GM23338 (cell line): Measurements from ENCODE around the gene DLG2. TPM values are rescaled to one million over a fixed set of nuclear protein-coding genes. Genes with fewer than 3 reads are reported as not detected.

Experiments
- ATAC-seq: fragments of 200-7000 bp; cut with Tn5 transposase; 3 replicates; pipeline ENCODE4 v1.9.1; 2020
- DNase-seq: peaks from one replicate; pipeline ENCODE4 v3.0.0-alpha.2; 2015; ENCODE audit warnings: low spot score
- H2AFZ ChIP-seq: fragments of 200-600 bp; sonication (generic); 2 replicates; pipeline ENCODE4 v1.8.0; 2016; ENCODE audit warnings: antibody characterized with exemption, mild to moderate bottlenecking, moderate library complexity
- H3F3A ChIP-seq: fragments of 200-600 bp; sonication (generic); replicated peaks from 2 replicates; pipeline ENCODE4 v1.8.0; 2017; ENCODE audit warnings: antibody characterized with exemption, mixed run types, low read depth
- H3K27ac ChIP-seq: fragments of 200-600 bp; sonication (generic); 2 replicates; pipeline ENCODE4 v1.6.1; 2016; ENCODE audit warnings: low read depth
- H3K27me3 ChIP-seq: fragments of 200-600 bp; sonication (generic); 2 replicates; pipeline ENCODE4 v1.8.0; 2016; ENCODE audit warnings: mild to moderate bottlenecking, mixed run types, moderate library complexity; ENCODE audit not compliant: insufficient read depth
- H3K36me3 ChIP-seq: fragments of 200-600 bp; sonication (generic); 2 replicates; pipeline ENCODE4 v1.8.0; 2016; ENCODE audit warnings: mild to moderate bottlenecking; ENCODE audit not compliant: insufficient read depth
- H3K4me1 ChIP-seq: fragments of 200-600 bp; sonication (generic); 2 replicates; pipeline ENCODE4 v1.8.0; 2016; ENCODE audit warnings: mild to moderate bottlenecking, moderate library complexity; ENCODE audit not compliant: insufficient read depth
- H3K4me2 ChIP-seq: fragments of 200-600 bp; sonication (generic); 2 replicates; pipeline ENCODE4 v1.7.1; 2017; ENCODE audit warnings: mixed run types
- H3K4me3 ChIP-seq: fragments of 200-600 bp; sonication (generic); 2 replicates; pipeline ENCODE4 v1.6.1; 2016; ENCODE audit warnings: mixed run types
- H3K79me2 ChIP-seq: fragments of 200-600 bp; sonication (generic); replicated peaks from 2 replicates; pipeline ENCODE4 v1.8.0; 2017; ENCODE audit warnings: mild to moderate bottlenecking; ENCODE audit not compliant: insufficient read depth
- H3K9me2 ChIP-seq: fragments of 200-600 bp; sonication (generic); 2 replicates; pipeline ENCODE4 v1.8.0; 2017; ENCODE audit not compliant: insufficient read depth
- H4K20me1 ChIP-seq: fragments of 200-600 bp; sonication (generic); replicated peaks from 2 replicates; pipeline ENCODE4 v1.8.0; 2017; ENCODE audit warnings: mild to moderate bottlenecking; ENCODE audit not compliant: insufficient read depth
- H3K27ac Mint-ChIP-seq: 2 replicates; pipeline ENCODE4 v1.8.0; 2020; ENCODE audit warnings: inconsistent platforms, mild to moderate bottlenecking, moderate library complexity, mixed read lengths
- H3K27me3 Mint-ChIP-seq: 3 replicates; pipeline ENCODE4 v1.8.0; 2022; ENCODE audit warnings: low read depth, mild to moderate bottlenecking, moderate library complexity, mixed read lengths, inconsistent platforms; ENCODE audit not compliant: insufficient read depth, poor library complexity
- H3K36me3 Mint-ChIP-seq: 3 replicates; pipeline ENCODE4 v1.8.0; 2021; ENCODE audit warnings: low read depth, mild to moderate bottlenecking, inconsistent platforms, moderate library complexity, mixed read lengths
- H3K4me1 Mint-ChIP-seq: 3 replicates; pipeline ENCODE4 v1.8.0; 2020; ENCODE audit warnings: mild to moderate bottlenecking, inconsistent platforms, mixed read lengths
- H3K4me3 Mint-ChIP-seq: 3 replicates; pipeline ENCODE4 v1.8.0; 2021; ENCODE audit warnings: moderate library complexity, mild to moderate bottlenecking, inconsistent platforms, mixed read lengths
- H3K9me3 Mint-ChIP-seq: 3 replicates; pipeline ENCODE4 v1.8.0; 2020; ENCODE audit warnings: moderate library complexity, mild to moderate bottlenecking, inconsistent platforms, mixed read lengths
- CREB1 ChIP-seq: fragments of 250-450 bp; sonication (Bioruptor Pico); IDR thresholded peaks from 2 replicates; pipeline ENCODE4 v1.5.0; 2020; ENCODE audit warnings: low read depth, mild to moderate bottlenecking, moderate library complexity
- EZH2phosphoT487 ChIP-seq: fragments of 200-600 bp; sonication (generic); IDR thresholded peaks from one replicate; pipeline ENCODE4 v1.8.1; 2018; ENCODE audit warnings: antibody characterized with exemption; ENCODE audit not compliant: unreplicated experiment
- JUNB ChIP-seq: IDR thresholded peaks from one replicate; pipeline ENCODE4 v1.6.1; 2016; ENCODE audit warnings: antibody characterized with exemption; ENCODE audit not compliant: unreplicated experiment
- POLR2AphosphoS5 ChIP-seq: IDR thresholded peaks from 2 replicates; pipeline ENCODE4 v1.6.1; 2016; ENCODE audit warnings: antibody characterized with exemption, low read depth
- STAT1 ChIP-seq: IDR thresholded peaks from one replicate; pipeline ENCODE4 v1.6.1; 2016; ENCODE audit warnings: antibody characterized with exemption; ENCODE audit not compliant: unreplicated experiment
- polyA plus RNA-seq: library from polyadenylated mRNA; unstranded; fragments of >200 nt; fragmentation: Nextera tagmentation; extraction: Ambion mirVana; gene quantifications from 2 replicates; pipeline ENCODE4 v1.2.1, GENCODE V29; 2016
- total RNA-seq: library from RNA; depleted of rRNA; stranded (reverse); fragments of >200 nt; shearing (Covaris generic); gene quantifications from 2 replicates; pipeline ENCODE4 v1.2.3, GENCODE V29; 2014
- TF ChIP-seq, protein P1 (sequence below): IDR thresholded peaks from 2 replicates; pipeline ENCODE4 v1.6.1; 2016; ENCODE audit warnings: antibody characterized with exemption
- TF ChIP-seq, protein P2 (sequence below): IDR thresholded peaks from one replicate; pipeline ENCODE4 v1.6.1; 2018; ENCODE audit warnings: antibody characterized with exemption; ENCODE audit not compliant: unreplicated experiment

The DLG2 gene
- total and polyA plus RNA-seq, 2 experiments from 2014 or later = 19.8 to 21.5 TPM

DNA sequence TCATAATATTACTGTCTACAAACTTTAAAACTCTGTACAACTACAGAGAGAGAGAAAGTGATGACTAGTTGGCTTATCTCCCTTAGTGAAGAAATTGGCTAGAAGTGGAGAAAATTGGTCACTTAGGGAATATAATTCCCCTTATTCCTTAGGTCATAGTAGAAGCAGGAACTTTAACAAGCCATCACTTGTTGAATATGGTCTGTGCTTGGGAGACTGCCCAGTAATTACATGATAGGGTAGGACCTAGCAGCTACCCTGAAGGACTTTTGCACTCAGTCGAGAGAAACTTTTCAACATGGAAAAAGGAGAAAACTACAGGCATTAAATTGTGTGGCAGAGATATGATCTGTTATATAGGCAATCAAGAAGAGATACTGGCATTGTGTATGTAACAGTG is 1764.5 kb downstream of the DLG2 start:
- H3F3A ChIP-seq = no peaks in the 10 kb centered on the region
- Mint-ChIP-seq H3K4me1 (no peaks in the 10 kb centered on the region), H3K4me3 (no peak overlapping the region), H3K27me3 (no peaks in the 10 kb centered on the region), H3K9me3 (peaks cover 16% of the 10 kb centered on the region), H3K27ac (no peak overlapping the region), H3K36me3 (peaks cover 13% of the 10 kb centered on the region; the same call in 2 of the 3 replicates)
- no peak overlapping the region for H2AFZ ChIP-seq
- H4K20me1 ChIP-seq = no peaks in the 10 kb centered on the region
- H3K9me2 ChIP-seq = 0 out of 2 replicates have a peak, but pooled peaks cover 8% of the 10 kb centered on the region
- H3K4me2 ChIP-seq = no peak overlapping the region
- H3K27ac ChIP-seq = no peak overlapping the region
- no peaks in the 10 kb centered on the region for H3K36me3 ChIP-seq
- DNase-seq (no peak), ATAC-seq (no peak)
- no peaks in the 10 kb centered on the region for H3K4me1 ChIP-seq
- no peaks in the 10 kb centered on the region for H3K79me2 ChIP-seq
- no peaks in the 10 kb centered on the region for H3K27me3 ChIP-seq
- H3K4me3 ChIP-seq = no peak overlapping the region
- TF ChIP-seq, protein P1, sequence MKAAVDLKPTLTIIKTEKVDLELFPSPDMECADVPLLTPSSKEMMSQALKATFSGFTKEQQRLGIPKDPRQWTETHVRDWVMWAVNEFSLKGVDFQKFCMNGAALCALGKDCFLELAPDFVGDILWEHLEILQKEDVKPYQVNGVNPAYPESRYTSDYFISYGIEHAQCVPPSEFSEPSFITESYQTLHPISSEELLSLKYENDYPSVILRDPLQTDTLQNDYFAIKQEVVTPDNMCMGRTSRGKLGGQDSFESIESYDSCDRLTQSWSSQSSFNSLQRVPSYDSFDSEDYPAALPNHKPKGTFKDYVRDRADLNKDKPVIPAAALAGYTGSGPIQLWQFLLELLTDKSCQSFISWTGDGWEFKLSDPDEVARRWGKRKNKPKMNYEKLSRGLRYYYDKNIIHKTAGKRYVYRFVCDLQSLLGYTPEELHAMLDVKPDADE = no peak

DNA sequence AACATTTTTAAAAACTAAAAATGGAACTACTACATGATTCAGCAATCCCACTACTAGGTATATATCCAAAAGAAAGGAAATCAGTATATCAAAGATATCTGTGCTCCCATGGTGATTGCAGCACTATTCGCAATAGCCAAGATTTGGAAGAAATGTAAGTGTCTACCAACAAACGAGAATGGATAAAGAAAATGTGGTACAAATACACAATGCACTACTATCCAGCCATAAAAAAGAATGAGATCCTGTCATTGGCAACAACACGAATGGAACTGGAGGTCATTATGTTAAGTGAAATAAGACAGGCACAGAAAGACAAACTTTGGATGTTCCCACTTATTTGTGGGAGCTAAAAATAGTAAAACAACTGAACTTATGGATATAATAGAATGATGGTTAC is 1765.1 kb downstream of the DLG2 start:
- TF ChIP-seq, protein P2, sequence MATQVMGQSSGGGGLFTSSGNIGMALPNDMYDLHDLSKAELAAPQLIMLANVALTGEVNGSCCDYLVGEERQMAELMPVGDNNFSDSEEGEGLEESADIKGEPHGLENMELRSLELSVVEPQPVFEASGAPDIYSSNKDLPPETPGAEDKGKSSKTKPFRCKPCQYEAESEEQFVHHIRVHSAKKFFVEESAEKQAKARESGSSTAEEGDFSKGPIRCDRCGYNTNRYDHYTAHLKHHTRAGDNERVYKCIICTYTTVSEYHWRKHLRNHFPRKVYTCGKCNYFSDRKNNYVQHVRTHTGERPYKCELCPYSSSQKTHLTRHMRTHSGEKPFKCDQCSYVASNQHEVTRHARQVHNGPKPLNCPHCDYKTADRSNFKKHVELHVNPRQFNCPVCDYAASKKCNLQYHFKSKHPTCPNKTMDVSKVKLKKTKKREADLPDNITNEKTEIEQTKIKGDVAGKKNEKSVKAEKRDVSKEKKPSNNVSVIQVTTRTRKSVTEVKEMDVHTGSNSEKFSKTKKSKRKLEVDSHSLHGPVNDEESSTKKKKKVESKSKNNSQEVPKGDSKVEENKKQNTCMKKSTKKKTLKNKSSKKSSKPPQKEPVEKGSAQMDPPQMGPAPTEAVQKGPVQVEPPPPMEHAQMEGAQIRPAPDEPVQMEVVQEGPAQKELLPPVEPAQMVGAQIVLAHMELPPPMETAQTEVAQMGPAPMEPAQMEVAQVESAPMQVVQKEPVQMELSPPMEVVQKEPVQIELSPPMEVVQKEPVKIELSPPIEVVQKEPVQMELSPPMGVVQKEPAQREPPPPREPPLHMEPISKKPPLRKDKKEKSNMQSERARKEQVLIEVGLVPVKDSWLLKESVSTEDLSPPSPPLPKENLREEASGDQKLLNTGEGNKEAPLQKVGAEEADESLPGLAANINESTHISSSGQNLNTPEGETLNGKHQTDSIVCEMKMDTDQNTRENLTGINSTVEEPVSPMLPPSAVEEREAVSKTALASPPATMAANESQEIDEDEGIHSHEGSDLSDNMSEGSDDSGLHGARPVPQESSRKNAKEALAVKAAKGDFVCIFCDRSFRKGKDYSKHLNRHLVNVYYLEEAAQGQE = no peak
- Mint-ChIP-seq H3K9me3 (peaks cover 20% of the 10 kb centered on the region), H3K27ac (no peak overlapping the region; the same call in 1 of the 2 replicates), H3K36me3 (peaks cover 13% of the 10 kb centered on the region; the same call in 2 of the 3 replicates), H3K27me3 (no peaks in the 10 kb centered on the region), H3K4me1 (no peaks in the 10 kb centered on the region), H3K4me3 (no peak overlapping the region)
- Histone ChIP-seq H3K79me2 (no peaks in the 10 kb centered on the region), H2AFZ (no peak overlapping the region), H3K4me2 (no peak overlapping the region), H3K9me2 (0 out of 2 replicates have a peak, but pooled peaks cover 8% of the 10 kb centered on the region), H3K4me1 (no peaks in the 10 kb centered on the region), H3K4me3 (no peak overlapping the region), H3K27ac (no peak overlapping the region), H3F3A (no peaks in the 10 kb centered on the region), H3K36me3 (no peaks in the 10 kb centered on the region; the same call in 1 of the 2 replicates), H3K27me3 (no peaks in the 10 kb centered on the region), H4K20me1 (no peaks in the 10 kb centered on the region)
- no peak for ATAC-seq
- no peak for DNase-seq

DNA sequence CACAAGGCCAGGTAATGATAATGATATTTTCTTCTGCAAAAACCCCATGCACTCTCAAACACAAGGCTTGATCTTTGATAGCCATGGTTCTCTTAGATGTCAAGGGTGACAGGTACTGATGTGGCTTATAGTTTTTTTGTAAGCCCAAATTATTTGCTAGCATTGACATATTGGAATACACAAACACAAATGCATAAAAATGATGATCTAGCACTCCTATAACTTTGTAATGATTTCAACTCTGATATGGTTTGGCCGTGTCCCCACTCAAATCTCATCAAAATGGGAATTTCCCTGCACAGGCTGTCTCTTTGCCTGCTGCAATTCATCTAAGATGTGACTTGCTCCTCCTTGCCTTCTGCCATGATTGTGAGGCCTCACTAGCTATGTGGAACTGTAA is 1768.5 kb downstream of the DLG2 start:
- H3K27ac ChIP-seq = no peak overlapping the region
- H3K4me1 ChIP-seq = no peaks in the 10 kb centered on the region
- no peak overlapping the region for H3K4me3 ChIP-seq
- H4K20me1 ChIP-seq = no peaks in the 10 kb centered on the region
- H2AFZ ChIP-seq = no peak overlapping the region
- Mint-ChIP-seq H3K9me3 (peaks cover 20% of the 10 kb centered on the region), H3K27ac (no peak overlapping the region), H3K4me3 (no peak overlapping the region), H3K4me1 (no peaks in the 10 kb centered on the region), H3K36me3 (peaks cover 13% of the 10 kb centered on the region; the same call in 2 of the 3 replicates), H3K27me3 (no peaks in the 10 kb centered on the region)
- no peak for ATAC-seq
- no peak for DNase-seq
- no peaks in the 10 kb centered on the region; the same call in 1 of the 2 replicates for H3K36me3 ChIP-seq
- 0 out of 2 replicates have a peak, but pooled peaks cover 8% of the 10 kb centered on the region for H3K9me2 ChIP-seq
- H3F3A ChIP-seq = no peaks in the 10 kb centered on the region
- H3K27me3 ChIP-seq = no peaks in the 10 kb centered on the region
- H3K4me2 ChIP-seq = no peak overlapping the region
- H3K79me2 ChIP-seq = no peaks in the 10 kb centered on the region
- TF ChIP-seq STAT1 (no peak), EZH2phosphoT487 (no peak), CREB1 (CRISPR knock-in tag) (no peak), JUNB (no peak), POLR2AphosphoS5 (no peak)
- TF ChIP-seq, protein P1 = no peak
- TF ChIP-seq, protein P2 = no peak
